ENCODE measurements around the gene SOS1.

SOS1 gene

GRCh38 chr2:39099310-39099869, 21.5 kb downstream of the SOS1 start:
- TF ChIP-seq SIN3A (IDR thresholded peaks at IDR 0.05; ENCODE audit: borderline replicate concordance, insufficient read depth, low read length) (no peak), FOXP2 (optimal IDR thresholded peaks at IDR 0.05; ENCODE audit: borderline replicate concordance, extremely low read depth, extremely low read length, insufficient read depth) (no peak), TAF1 (IDR thresholded peaks at IDR 0.05; ENCODE audit: borderline replicate concordance, insufficient read depth, low read length) (no peak), REST (IDR thresholded peaks at IDR 0.05; ENCODE audit: insufficient read depth in 1 of 2, low read depth in 2 of 2, low read length in 2 of 2) (no peak)

- TF ChIP-seq FOXP2 (optimal IDR thresholded peaks at IDR 0.05; ENCODE audit: borderline replicate concordance, extremely low read depth, extremely low read length, insufficient read depth) (no peak), TAF1 (IDR thresholded peaks at IDR 0.05; ENCODE audit: borderline replicate concordance, insufficient read depth, low read length) (no peak), POLR2AphosphoS5 (IDR thresholded peaks at IDR 0.05; ENCODE audit: low read depth, low read length) (no peak), REST (IDR thresholded peaks at IDR 0.05; ENCODE audit: insufficient read depth in 1 of 2, low read depth in 2 of 2, low read length in 2 of 2) (no peak), SIN3A (IDR thresholded peaks at IDR 0.05; ENCODE audit: borderline replicate concordance, insufficient read depth, low read length) (no peak)
These were observed 25.2 kb downstream of the SOS1 start for GRCh38 chr2:39095624-39096023.

- no peak for TF ChIP-seq SIN3A (IDR thresholded peaks at IDR 0.05; ENCODE audit: borderline replicate concordance, insufficient read depth, low read length)
- TF ChIP-seq TAF1 (IDR thresholded peaks at IDR 0.05; ENCODE audit: borderline replicate concordance, insufficient read depth, low read length) = no peak
These were observed 26.0 kb downstream of the SOS1 start for GRCh38 chr2:39094717-39095363.

- TF ChIP-seq REST (IDR thresholded peaks at IDR 0.05; ENCODE audit: insufficient read depth in 1 of 2, low read depth in 2 of 2, low read length in 2 of 2) (no peak), TAF1 (IDR thresholded peaks at IDR 0.05; ENCODE audit: borderline replicate concordance, insufficient read depth, low read length) (no peak), FOXP2 (optimal IDR thresholded peaks at IDR 0.05; ENCODE audit: borderline replicate concordance, extremely low read depth, extremely low read length, insufficient read depth) (no peak), SIN3A (IDR thresholded peaks at IDR 0.05; ENCODE audit: borderline replicate concordance, insufficient read depth, low read length) (no peak), POLR2AphosphoS5 (IDR thresholded peaks at IDR 0.05; ENCODE audit: low read depth, low read length) (no peak)
These were observed 27.5 kb downstream of the SOS1 start for GRCh38 chr2:39093218-39093898.

GRCh38 chr2:39091543-39091942, 29.3 kb downstream of the SOS1 start:
- no peak for TF ChIP-seq POLR2AphosphoS5 (IDR thresholded peaks at IDR 0.05; ENCODE audit: low read depth, low read length)
- no peak for TF ChIP-seq FOXP2 (optimal IDR thresholded peaks at IDR 0.05; ENCODE audit: borderline replicate concordance, extremely low read depth, extremely low read length, insufficient read depth)
- no peak for TF ChIP-seq REST (IDR thresholded peaks at IDR 0.05; ENCODE audit: insufficient read depth in 1 of 2, low read depth in 2 of 2, low read length in 2 of 2)
